Gastrocnemius medialis (tissue), 4 donors: ENCODE data around the gene DHRS7B.

Experiments used
- CTCF ChIP-seq, 5 experiments: fragments of 450-650 bp in 3 of 5; fragments of 200-600 bp in 2 of 5; sonication (generic) in 2 of 5; IDR thresholded peaks in 4 of 5; conservative IDR thresholded peaks in 1 of 5; 1 replicate in 4 of 5; 2 replicates in 1 of 5; pipeline ENCODE4 v1.5.1; 2016 to 2019; ENCODE audit warnings: antibody characterized with exemption in 5 of 5, mild to moderate bottlenecking in 3 of 5, moderate library complexity in 3 of 5
- POLR2A ChIP-seq, 2 donors: fragments of 450-650 bp; IDR thresholded peaks; one replicate each; pipeline ENCODE4 v1.6.1; 2017; ENCODE audit warnings: antibody characterized with exemption in 2 of 2, mild to moderate bottlenecking in 2 of 2, moderate library complexity in 2 of 2

DNA sequence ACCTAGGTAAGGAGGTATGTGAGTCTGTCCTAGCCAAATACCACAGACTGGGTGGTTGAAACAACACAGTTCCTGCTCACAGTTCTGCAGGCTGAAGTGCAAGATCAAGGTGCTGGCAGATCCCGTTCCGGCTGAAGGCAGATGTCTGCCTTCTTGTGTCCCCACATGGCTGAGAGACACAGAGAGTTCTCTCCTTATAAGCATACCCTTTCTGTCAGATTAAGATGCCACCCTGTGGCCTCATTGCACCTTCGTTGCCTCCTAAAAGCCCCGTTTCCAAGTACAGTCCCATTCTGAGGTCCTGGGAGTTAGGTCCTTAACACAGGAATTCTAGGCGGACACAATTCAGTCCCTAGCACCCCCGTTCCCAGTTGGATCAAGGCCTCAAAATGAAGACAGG lies 96.3 kb downstream of the DHRS7B start:
- TF ChIP-seq CTCF (IDR thresholded peaks at IDR 0.05 in 4 of 5, conservative IDR thresholded peaks at IDR 0.05 in 1 of 5) (no peak), POLR2A (IDR thresholded peaks at IDR 0.05) (no peak)
